PC-9 (cell line): Measurements from ENCODE around the gene ELFN1.

Experiments used
- CTCF ChIP-seq: fragments of 200-600 bp; sonication (generic); conservative IDR thresholded peaks from 2 replicates; pipeline ENCODE4 v1.6.1; 2017; ENCODE audit warnings: mixed run types, antibody characterized with exemption, mild to moderate bottlenecking, moderate library complexity
- EZH2 ChIP-seq: fragments of 200-600 bp; sonication (generic); IDR thresholded peaks from 2 replicates; pipeline ENCODE4 v1.8.0; 2017; ENCODE audit warnings: antibody characterized with exemption, low read depth

GRCh38 chr7:1644341-1645070, 25.6 kb upstream of the ELFN1 start:
- no peak for TF ChIP-seq CTCF
- TF ChIP-seq EZH2: no peak
